ENCODE results near the gene SLC6A12. TPM values are rescaled to one million over a fixed set of nuclear protein-coding genes. Genes with fewer than 3 reads are reported as not detected.
A peak's percentile ranks its signal among the peaks of the same experiment; 100 is the strongest.

The SLC6A12 gene
- total and polyA plus RNA-seq, 9 of the 15 experiments (the other 6 are each of a cell fraction or from before 2014, with no cell fraction given) = not detected

DNA sequence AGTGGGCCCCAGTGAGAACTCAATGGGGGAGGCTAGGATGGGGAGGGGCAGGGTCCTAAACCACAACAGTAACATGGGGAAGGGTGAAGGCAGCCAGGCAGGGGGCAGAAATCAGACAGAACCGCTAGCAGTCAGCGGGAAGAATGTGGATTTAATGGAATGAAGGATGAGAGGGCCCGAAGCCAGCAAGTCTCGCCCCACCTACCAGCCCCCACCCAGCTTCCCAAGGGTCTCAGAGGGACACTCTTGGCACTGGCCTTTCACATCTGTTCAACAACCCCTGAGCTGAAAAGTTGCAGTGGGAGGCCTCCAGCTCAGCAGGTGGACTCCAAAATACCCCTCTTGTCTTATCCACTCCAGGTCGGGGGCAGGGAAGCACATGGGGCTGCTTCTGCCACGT is 6.5 kb upstream of the SLC6A12 start (continued):
- TF ChIP-seq ETV5 (CRISPR knock-in tag; IDR thresholded peaks at IDR 0.05; ENCODE audit: low read depth) (no peak), FOXM1 (IDR thresholded peaks at IDR 0.05; ENCODE audit: low read depth) (no peak), FOXM1 (CRISPR knock-in tag; IDR thresholded peaks at IDR 0.05; ENCODE audit: low read depth) (no peak)

DNA sequence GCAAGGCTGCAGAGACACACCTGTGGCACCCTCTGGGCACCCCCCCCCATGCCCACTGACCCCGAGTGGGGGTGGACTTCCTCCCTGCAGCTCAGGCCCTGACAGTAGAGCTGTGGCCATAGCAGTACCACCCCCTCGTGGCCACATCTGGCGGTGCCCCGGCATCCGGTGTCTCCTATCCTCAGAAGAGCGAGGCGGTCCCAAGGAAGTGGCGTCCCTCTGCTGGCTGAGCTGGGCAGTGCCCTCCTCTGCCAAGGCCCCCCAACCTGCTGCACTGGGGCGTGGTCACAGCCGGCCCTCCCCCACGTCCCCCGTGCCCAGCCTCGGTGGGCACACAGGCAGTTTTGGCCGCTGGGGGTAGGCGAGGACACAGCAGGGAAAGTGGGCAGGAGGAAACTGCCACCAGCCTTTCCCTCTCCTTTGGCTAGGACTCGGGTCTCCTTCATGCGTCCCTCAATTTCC is 6.0 kb upstream of the SLC6A12 start:
- H3K79me2 ChIP-seq (ENCODE audit: control insufficient read depth, insufficient read depth, low read length) = no peaks in the 10 kb centered on the region
- ATAC-seq (peak; percentile 98), FAIRE-seq (no peak), DNase-seq (ENCODE audit: extremely low read depth in 1 of 4, low spot score in 3 of 4) (peak; percentile 68 to 75 (median 72))
- CTCF ChIA-PET (ENCODE audit: low intra/inter-chr PET ratio) = interaction anchor here (0.6 kb wide), 1 partner anchor 20 kb away, joined by 5 read pairs; no protein-coding TSS in a partner anchor
- in situ Hi-C loops (cut with MboI) = no loop called here
- BruUV-seq (replicated peaks) = no TSS peak
- no peak overlapping the region for H3K4me3 ChIP-seq
- peaks cover 3 to 66% of the 10 kb centered on the region in 2 experiments for H3K27me3 ChIP-seq (ENCODE audit: control insufficient read depth in 2 of 2, insufficient read depth in 2 of 2, low read length in 2 of 2)
- H4K20me1 ChIP-seq (replicated peaks; ENCODE audit: control insufficient read depth, insufficient read depth, low read length) = 0 out of 2 replicates have a peak, but pooled peaks cover 4% of the 10 kb centered on the region
- H3K4me2 ChIP-seq (ENCODE audit: insufficient read depth, low read length) = no peak overlapping the region
- peaks cover 0 to 5% of the 10 kb centered on the region in 2 experiments; a peak in 2 of 5 replicates for H3K4me1 ChIP-seq (replicated peaks in 1 of 2; ENCODE audit: control insufficient read depth in 2 of 2, insufficient read depth in 2 of 2, low read length in 2 of 2)
- intact Hi-C loops (cut with micrococcal nuclease) = no loop called here
- no peaks in the 10 kb centered on the region for H3K9me1 ChIP-seq (ENCODE audit: control insufficient read depth, insufficient read depth, low read length)
- WGBS (ENCODE audit: insufficient coverage, low coverage, missing lambda C conversion rate) = 3% methylated on average over 12 of the region's 17 CpGs
- H3K9ac ChIP-seq (ENCODE audit: insufficient read depth in 1 of 2, low read depth in 2 of 2, low read length in 2 of 2) = no peak overlapping the region
- H3K9me3 ChIP-seq (replicated peaks; ENCODE audit: control insufficient read depth, insufficient read depth, low read depth, low read length) = no peaks in the 10 kb centered on the region
- POLR2A ChIA-PET = interaction anchor here (0.8 to 1.0 kb wide), 3 partner anchors 20 to 48 kb away, joined by 3 read pairs; no protein-coding TSS in a partner anchor
- H3K27ac ChIP-seq (ENCODE audit: extremely low read depth, low read depth, low read length) = no peak overlapping the region
- no peak overlapping the region for H2AFZ ChIP-seq (ENCODE audit: low read depth, low read length)
- no peaks in the 10 kb centered on the region for H3K36me3 ChIP-seq (ENCODE audit: control insufficient read depth, insufficient read depth, low read length)
- TF ChIP-seq, protein P1, sequence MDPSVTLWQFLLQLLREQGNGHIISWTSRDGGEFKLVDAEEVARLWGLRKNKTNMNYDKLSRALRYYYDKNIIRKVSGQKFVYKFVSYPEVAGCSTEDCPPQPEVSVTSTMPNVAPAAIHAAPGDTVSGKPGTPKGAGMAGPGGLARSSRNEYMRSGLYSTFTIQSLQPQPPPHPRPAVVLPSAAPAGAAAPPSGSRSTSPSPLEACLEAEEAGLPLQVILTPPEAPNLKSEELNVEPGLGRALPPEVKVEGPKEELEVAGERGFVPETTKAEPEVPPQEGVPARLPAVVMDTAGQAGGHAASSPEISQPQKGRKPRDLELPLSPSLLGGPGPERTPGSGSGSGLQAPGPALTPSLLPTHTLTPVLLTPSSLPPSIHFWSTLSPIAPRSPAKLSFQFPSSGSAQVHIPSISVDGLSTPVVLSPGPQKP (CRISPR knock-in tag; IDR thresholded peaks at IDR 0.05) = no peak
- TF ChIP-seq TFAM (CRISPR knock-in tag; conservative IDR thresholded peaks at IDR 0.05) (no peak), ZNF75A (CRISPR knock-in tag; IDR thresholded peaks at IDR 0.05) (no peak)
- TF ChIP-seq, protein P2, sequence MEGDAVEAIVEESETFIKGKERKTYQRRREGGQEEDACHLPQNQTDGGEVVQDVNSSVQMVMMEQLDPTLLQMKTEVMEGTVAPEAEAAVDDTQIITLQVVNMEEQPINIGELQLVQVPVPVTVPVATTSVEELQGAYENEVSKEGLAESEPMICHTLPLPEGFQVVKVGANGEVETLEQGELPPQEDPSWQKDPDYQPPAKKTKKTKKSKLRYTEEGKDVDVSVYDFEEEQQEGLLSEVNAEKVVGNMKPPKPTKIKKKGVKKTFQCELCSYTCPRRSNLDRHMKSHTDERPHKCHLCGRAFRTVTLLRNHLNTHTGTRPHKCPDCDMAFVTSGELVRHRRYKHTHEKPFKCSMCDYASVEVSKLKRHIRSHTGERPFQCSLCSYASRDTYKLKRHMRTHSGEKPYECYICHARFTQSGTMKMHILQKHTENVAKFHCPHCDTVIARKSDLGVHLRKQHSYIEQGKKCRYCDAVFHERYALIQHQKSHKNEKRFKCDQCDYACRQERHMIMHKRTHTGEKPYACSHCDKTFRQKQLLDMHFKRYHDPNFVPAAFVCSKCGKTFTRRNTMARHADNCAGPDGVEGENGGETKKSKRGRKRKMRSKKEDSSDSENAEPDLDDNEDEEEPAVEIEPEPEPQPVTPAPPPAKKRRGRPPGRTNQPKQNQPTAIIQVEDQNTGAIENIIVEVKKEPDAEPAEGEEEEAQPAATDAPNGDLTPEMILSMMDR (IDR thresholded peaks at IDR 0.05 in 2 of 3, conservative IDR thresholded peaks at IDR 0.05 in 1 of 3; ENCODE audit: insufficient read depth in 2 of 3, low read depth in 1 of 3, low read length in 3 of 3) = peak; percentile 85 to 98 (median 90)
- TF ChIP-seq, protein P3, sequence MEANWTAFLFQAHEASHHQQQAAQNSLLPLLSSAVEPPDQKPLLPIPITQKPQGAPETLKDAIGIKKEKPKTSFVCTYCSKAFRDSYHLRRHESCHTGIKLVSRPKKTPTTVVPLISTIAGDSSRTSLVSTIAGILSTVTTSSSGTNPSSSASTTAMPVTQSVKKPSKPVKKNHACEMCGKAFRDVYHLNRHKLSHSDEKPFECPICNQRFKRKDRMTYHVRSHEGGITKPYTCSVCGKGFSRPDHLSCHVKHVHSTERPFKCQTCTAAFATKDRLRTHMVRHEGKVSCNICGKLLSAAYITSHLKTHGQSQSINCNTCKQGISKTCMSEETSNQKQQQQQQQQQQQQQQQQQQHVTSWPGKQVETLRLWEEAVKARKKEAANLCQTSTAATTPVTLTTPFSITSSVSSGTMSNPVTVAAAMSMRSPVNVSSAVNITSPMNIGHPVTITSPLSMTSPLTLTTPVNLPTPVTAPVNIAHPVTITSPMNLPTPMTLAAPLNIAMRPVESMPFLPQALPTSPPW (CRISPR knock-in tag; IDR thresholded peaks at IDR 0.05) = peak; percentile 49; the same call in 1 of the 2 replicates
- TF ChIP-seq, protein P4, sequence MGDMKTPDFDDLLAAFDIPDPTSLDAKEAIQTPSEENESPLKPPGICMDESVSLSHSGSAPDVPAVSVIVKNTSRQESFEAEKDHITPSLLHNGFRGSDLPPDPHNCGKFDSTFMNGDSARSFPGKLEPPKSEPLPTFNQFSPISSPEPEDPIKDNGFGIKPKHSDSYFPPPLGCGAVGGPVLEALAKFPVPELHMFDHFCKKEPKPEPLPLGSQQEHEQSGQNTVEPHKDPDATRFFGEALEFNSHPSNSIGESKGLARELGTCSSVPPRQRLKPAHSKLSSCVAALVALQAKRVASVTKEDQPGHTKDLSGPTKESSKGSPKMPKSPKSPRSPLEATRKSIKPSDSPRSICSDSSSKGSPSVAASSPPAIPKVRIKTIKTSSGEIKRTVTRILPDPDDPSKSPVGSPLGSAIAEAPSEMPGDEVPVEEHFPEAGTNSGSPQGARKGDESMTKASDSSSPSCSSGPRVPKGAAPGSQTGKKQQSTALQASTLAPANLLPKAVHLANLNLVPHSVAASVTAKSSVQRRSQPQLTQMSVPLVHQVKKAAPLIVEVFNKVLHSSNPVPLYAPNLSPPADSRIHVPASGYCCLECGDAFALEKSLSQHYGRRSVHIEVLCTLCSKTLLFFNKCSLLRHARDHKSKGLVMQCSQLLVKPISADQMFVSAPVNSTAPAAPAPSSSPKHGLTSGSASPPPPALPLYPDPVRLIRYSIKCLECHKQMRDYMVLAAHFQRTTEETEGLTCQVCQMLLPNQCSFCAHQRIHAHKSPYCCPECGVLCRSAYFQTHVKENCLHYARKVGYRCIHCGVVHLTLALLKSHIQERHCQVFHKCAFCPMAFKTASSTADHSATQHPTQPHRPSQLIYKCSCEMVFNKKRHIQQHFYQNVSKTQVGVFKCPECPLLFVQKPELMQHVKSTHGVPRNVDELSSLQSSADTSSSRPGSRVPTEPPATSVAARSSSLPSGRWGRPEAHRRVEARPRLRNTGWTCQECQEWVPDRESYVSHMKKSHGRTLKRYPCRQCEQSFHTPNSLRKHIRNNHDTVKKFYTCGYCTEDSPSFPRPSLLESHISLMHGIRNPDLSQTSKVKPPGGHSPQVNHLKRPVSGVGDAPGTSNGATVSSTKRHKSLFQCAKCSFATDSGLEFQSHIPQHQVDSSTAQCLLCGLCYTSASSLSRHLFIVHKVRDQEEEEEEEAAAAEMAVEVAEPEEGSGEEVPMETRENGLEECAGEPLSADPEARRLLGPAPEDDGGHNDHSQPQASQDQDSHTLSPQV (IDR thresholded peaks at IDR 0.05) = no peak
- TF ChIP-seq, protein P5, sequence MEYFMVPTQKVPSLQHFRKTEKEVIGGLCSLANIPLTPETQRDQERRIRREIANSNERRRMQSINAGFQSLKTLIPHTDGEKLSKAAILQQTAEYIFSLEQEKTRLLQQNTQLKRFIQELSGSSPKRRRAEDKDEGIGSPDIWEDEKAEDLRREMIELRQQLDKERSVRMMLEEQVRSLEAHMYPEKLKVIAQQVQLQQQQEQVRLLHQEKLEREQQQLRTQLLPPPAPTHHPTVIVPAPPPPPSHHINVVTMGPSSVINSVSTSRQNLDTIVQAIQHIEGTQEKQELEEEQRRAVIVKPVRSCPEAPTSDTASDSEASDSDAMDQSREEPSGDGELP (CRISPR knock-in tag; IDR thresholded peaks at IDR 0.05; ENCODE audit: borderline replicate concordance) = peak; percentile 50; the same call in 1 of the 2 replicates
